Kidney (tissue), 14 donors: ENCODE measurements around the gene MAB21L3. TPM values are rescaled to one million over a fixed set of nuclear protein-coding genes. Genes with fewer than 3 reads are reported as not detected.

ENCODE experiments used
- DNase-seq, 5 donors: peaks; one replicate each; pipeline ENCODE4 v3.0.0-alpha.2; 2013 to 2020
- FAIRE-seq: peaks from 2 replicates; lab custom pipeline; 2012; peaks lifted over from hg19 to GRCh38; lab: Jason Lieb, UNC
- H3K27ac ChIP-seq, 2 donors: one replicate each; pipeline ENCODE4 v1.7.0; 2013; ENCODE audit warnings: low read depth in 2 of 2, low read length in 2 of 2, inconsistent platforms in 1 of 2
- H3K27me3 ChIP-seq: one replicate; pipeline ENCODE4 v1.7.1; 2013; ENCODE audit warnings: low read length, inconsistent platforms; ENCODE audit not compliant: control insufficient read depth, insufficient read depth
- H3K36me3 ChIP-seq, 3 donors: one replicate each; pipeline versions ENCODE4 v1.7.0 to v1.7.1; 2013; ENCODE audit warnings: low read length in 3 of 3, control low read depth in 1 of 3, inconsistent platforms in 1 of 3; ENCODE audit not compliant: insufficient read depth in 3 of 3, control insufficient read depth in 2 of 3
- H3K4me1 ChIP-seq, 3 donors: one replicate each; pipeline versions ENCODE4 v1.7.0 to v1.7.1; 2013; ENCODE audit warnings: low read length in 3 of 3, inconsistent platforms in 1 of 3, low read depth in 1 of 3; ENCODE audit not compliant: control insufficient read depth in 2 of 3, insufficient read depth in 2 of 3
- H3K4me3 ChIP-seq, 3 donors: one replicate each; pipeline versions ENCODE4 v1.7.0 to v1.8.1; 2013; ENCODE audit warnings: low read length in 3 of 3, control low read depth in 1 of 3, inconsistent platforms in 1 of 3
- H3K9ac ChIP-seq, 3 donors: one replicate each; pipeline versions ENCODE4 v1.7.0 to v1.7.1; 2013; ENCODE audit warnings: low read length in 3 of 3, control low read depth in 1 of 3, inconsistent platforms in 1 of 3
- H3K9me3 ChIP-seq, 3 donors: one replicate each; pipeline versions ENCODE4 v1.7.0 to v1.7.1; 2013; ENCODE audit warnings: low read length in 3 of 3, control low read depth in 1 of 3, inconsistent platforms in 1 of 3; ENCODE audit not compliant: control insufficient read depth in 2 of 3, insufficient read depth in 1 of 3
- intact Hi-C: fragments of 100-400 bp; cut with DNase I; formaldehyde crosslinking; loops from one replicate; pipeline ENCODE4 v1.11.1; 2022
- polyA plus RNA-seq: library from polyadenylated mRNA; stranded (reverse); fragments of 350-450 nt; fragmentation: Illumina TruSeq; extraction: RNeasy Lipid Tissue Mini Kit (QIAGEN cat#74804); gene quantifications from one replicate; pipeline ENCODE4 v1.2.3, GENCODE V29; 2014; ENCODE audit warnings: low read depth, low replicate concordance; ENCODE audit not compliant: insufficient read depth
- total RNA-seq: library from RNA; stranded (reverse); fragmentation: NEBNext Ultra II Directional; extraction: Animal tissue kit (Norgen Biotek cat#: 25700); gene quantifications from one replicate; pipeline ENCODE4 v1.2.1, GENCODE V29; 2021
- TF ChIP-seq, protein P1 (sequence below): IDR thresholded peaks from 3 replicates; pipeline ENCODE4 v1.5.1; 2012; ENCODE audit warnings: mild to moderate bottlenecking, moderate library complexity, borderline replicate concordance; ENCODE audit not compliant: insufficient read depth; ENCODE audit errors: extremely low read depth
- donor health status: control.
- donor health status: control.
- donor health status: control.
- donor health status: control.
- donor health status: control.
- donor health status: DM: yes; HTN: yes; CAD: no.
- donor health status: Normal renal cell carcinoma (clear cell type).

The MAB21L3 gene
- total and polyA plus RNA-seq, 2 donors from 2014 or later: 0.24 to 2.9 TPM

DNA sequence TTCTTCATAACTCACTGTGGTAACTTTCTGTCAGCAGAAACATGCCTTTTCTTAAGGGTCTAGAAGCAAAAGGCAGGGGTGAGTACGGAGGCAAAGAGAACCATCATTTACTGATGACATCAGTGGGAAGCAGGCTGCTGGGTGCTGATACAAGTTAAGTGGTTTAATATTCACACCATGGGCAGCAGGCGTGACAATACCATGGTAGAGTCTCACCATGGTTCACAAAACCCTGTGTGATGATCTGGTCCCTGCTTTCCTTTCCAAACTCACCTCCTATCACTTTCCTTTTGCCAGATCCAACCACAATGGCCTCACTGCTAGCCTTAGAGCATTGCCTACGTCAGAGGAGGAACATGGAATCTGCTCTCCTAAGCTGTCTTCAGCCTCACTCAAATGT lies 8.7 kb downstream of the MAB21L3 start:
- FAIRE-seq (no peak), DNase-seq (peak in 1 of 5 donors; percentile 19)
- TF ChIP-seq, protein P1, sequence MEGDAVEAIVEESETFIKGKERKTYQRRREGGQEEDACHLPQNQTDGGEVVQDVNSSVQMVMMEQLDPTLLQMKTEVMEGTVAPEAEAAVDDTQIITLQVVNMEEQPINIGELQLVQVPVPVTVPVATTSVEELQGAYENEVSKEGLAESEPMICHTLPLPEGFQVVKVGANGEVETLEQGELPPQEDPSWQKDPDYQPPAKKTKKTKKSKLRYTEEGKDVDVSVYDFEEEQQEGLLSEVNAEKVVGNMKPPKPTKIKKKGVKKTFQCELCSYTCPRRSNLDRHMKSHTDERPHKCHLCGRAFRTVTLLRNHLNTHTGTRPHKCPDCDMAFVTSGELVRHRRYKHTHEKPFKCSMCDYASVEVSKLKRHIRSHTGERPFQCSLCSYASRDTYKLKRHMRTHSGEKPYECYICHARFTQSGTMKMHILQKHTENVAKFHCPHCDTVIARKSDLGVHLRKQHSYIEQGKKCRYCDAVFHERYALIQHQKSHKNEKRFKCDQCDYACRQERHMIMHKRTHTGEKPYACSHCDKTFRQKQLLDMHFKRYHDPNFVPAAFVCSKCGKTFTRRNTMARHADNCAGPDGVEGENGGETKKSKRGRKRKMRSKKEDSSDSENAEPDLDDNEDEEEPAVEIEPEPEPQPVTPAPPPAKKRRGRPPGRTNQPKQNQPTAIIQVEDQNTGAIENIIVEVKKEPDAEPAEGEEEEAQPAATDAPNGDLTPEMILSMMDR: no peak
- no peaks in the 10 kb centered on the region for H3K27me3 ChIP-seq
- H3K9me3 ChIP-seq: no peaks in the 10 kb centered on the region
- intact Hi-C loops: no loop called here
- no peak overlapping the region for H3K4me3 ChIP-seq
- H3K9ac ChIP-seq: no peak overlapping the region
- H3K4me1 ChIP-seq: peaks cover 0 to 16% (median 13%) of the 10 kb centered on the region in 3 donors
- no peak overlapping the region for H3K27ac ChIP-seq
- H3K36me3 ChIP-seq: no peaks in the 10 kb centered on the region

DNA sequence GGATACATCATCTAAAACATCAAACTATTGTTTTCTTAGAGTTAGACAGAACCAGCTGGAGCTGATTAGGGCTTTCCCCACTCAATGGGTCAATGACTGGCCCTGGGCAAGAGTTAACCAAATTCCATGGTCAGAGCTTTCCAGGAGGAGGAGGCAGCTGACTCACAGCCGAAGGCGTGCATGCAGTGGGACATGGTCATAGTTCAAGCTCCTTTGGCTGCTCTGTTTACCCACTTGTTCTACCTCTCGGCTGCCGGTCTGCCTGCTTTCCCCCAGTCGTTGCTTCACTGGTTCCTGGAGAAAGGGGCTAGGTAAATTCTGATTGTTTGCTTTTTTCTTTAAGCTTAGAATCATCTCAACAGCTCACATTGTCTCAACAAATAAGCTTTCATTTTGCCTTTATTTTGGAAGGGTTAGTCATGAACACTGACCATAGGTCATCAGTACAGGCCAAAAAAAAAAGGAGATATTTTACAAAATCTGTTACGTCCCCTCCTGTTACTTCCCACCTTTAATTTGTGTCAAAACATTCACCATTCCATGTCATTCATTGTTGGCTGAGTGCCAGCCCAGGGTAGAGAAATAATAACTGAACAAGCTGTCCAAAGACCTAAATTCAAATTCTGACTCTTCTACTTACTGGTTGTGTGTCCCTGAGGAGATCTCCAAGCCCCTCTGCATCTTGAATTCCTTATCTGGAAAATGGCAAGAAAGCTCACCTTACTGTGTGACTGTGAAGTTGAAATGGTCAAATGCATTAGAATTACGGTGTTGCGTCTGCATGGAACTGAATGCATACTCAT lies 12.0 kb downstream of the MAB21L3 start:
- peak; percentile 11 for FAIRE-seq
- H3K36me3 ChIP-seq: no peaks in the 10 kb centered on the region
- TF ChIP-seq, protein P1: no peak
- H3K4me1 ChIP-seq: peaks cover 0 to 13% (median 9%) of the 10 kb centered on the region in 3 donors
- H3K9ac ChIP-seq: no peak overlapping the region
- H3K9me3 ChIP-seq: no peaks in the 10 kb centered on the region
- H3K4me3 ChIP-seq: peak overlapping the region in 2 of 3 donors; percentile 17 to 23
- intact Hi-C loops: no loop called here
- DNase-seq: peak in 3 of 5 donors; percentile 26 to 84 (median 48)
- no peaks in the 10 kb centered on the region for H3K27me3 ChIP-seq
- H3K27ac ChIP-seq: peak overlapping the region; percentile 56 to 80

DNA sequence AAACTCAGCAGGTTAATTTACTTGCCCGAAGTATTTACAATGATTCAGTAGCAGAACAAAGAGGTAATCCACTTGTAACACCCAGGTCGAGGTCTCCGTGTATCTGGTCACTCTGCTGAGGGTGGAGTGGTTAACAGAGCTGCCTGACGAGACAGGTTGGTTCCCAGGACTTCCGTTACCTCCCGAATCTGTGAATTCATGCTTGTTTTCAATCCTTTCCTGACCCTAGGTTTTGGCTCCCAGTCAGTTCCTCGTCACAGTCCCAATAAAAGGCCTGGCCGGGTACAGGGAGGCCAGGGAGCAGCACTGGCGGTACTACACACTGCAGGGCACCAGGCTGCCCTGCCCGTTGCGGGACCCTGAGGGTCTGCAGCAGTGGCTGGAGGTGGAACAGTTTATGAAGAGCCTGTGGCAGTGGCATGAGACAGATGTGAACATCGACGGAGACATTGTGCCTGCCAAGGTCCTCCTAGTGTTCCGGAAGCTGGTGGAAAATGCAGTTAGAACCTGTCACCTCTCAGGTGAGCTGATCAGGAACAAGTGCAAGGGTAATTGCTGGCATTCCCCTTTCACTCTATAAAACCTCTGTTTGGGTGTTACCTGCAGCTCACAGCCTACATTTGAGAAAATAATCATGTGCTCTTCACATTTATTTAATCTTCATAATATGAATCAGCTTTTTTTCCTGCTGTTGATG lies 12.8 kb downstream of the MAB21L3 start:
- Histone ChIP-seq H3K27ac (peak overlapping the region; percentile 58 to 80), H3K9ac (no peak overlapping the region), H3K4me3 (no peak overlapping the region), H3K27me3 (no peaks in the 10 kb centered on the region), H3K36me3 (no peaks in the 10 kb centered on the region), H3K9me3 (no peaks in the 10 kb centered on the region), H3K4me1 (peaks cover 0 to 13% (median 9%) of the 10 kb centered on the region in 3 donors)
- TF ChIP-seq, protein P1: no peak
- no peak for FAIRE-seq
- DNase-seq: peak in 1 of 5 donors; percentile 54
- intact Hi-C loops: no loop called here
